ENCODE results near the gene UGT1A3.

- TF ChIP-seq, protein P1, sequence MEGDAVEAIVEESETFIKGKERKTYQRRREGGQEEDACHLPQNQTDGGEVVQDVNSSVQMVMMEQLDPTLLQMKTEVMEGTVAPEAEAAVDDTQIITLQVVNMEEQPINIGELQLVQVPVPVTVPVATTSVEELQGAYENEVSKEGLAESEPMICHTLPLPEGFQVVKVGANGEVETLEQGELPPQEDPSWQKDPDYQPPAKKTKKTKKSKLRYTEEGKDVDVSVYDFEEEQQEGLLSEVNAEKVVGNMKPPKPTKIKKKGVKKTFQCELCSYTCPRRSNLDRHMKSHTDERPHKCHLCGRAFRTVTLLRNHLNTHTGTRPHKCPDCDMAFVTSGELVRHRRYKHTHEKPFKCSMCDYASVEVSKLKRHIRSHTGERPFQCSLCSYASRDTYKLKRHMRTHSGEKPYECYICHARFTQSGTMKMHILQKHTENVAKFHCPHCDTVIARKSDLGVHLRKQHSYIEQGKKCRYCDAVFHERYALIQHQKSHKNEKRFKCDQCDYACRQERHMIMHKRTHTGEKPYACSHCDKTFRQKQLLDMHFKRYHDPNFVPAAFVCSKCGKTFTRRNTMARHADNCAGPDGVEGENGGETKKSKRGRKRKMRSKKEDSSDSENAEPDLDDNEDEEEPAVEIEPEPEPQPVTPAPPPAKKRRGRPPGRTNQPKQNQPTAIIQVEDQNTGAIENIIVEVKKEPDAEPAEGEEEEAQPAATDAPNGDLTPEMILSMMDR (conservative IDR thresholded peaks at IDR 0.05; ENCODE audit: low read depth, low read length), result no peak
- TF ChIP-seq EZH2 (IDR thresholded peaks at IDR 0.05; ENCODE audit: borderline replicate concordance, low read depth, low read length, poor library complexity, severe bottlenecking), result no peak
Measured at GRCh38 chr2:233817361-233817911, 88.6 kb downstream of the UGT1A3 start.

All from A673 (cell line).